Upper lobe of left lung (tissue), 4 donors: ENCODE data around the gene INPP5D.

Source experiments
- CTCF ChIP-seq, 6 experiments: fragments of 450-650 bp in 4 of 6; fragments of 200-600 bp in 2 of 6; sonication (generic) in 2 of 6; IDR thresholded peaks; one replicate each; pipeline ENCODE4 v1.5.1; 2016 to 2019; ENCODE audit warnings: antibody characterized with exemption in 6 of 6
- POLR2A ChIP-seq, 4 donors: fragments of 450-650 bp; IDR thresholded peaks; one replicate each; pipeline ENCODE4 v1.5.1; 2016 to 2017; ENCODE audit warnings: antibody characterized with exemption in 4 of 4, mild to moderate bottlenecking in 2 of 4

GRCh38 chr2:233129351-233129978 is 69.3 kb downstream of the INPP5D start:
- no peak for TF ChIP-seq CTCF (IDR thresholded peaks at IDR 0.05)
- no peak for TF ChIP-seq POLR2A (IDR thresholded peaks at IDR 0.05)
